ENCODE data around the gene DHX34. TPM values are rescaled to one million over a fixed set of nuclear protein-coding genes. Genes with fewer than 3 reads are reported as not detected.

DHX34 gene
- polyA plus RNA-seq, 1 of the 3 experiments (the other 2 are of a cell fraction), result 16.4 TPM

DNA sequence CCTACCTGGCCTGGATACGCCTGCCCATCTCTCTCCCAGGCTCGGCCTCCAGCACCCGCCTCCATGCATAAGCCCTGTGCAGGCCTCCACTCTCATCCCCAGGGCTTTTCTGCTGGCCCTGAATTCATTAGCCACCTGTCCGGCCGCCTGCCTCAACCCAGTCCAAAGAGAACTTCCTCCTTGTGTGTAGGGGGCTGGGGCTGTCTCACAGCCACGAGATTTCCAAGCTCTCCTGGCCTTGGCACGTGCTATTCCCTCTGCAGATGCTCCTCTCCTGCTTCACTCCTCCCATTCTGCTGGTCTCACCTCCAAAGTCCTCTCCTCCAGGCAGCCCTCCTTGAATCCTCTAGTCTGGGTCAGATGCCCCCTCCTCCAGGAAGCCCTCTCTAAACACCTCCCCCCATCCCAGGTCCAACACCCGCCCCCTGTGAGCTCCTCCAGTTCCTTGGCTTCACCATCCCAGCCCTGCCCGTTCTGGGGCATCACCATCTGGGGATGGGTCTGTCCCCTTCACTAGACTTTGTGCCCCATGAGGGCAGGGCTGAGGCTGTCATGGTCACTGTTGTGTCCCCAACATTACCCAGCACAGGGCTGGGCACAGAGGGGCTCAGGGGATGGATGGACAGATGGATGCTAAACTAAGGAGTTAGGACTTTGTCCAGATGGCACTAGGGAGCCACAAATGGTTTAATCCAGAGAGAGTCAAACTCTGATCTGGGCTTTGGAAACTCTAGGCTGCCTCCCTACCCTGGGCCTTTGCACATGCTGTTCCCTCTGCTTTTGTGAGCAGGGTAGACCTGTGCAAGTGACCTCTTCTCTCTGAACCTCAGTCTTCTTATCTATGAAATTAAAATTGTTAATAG, 55.5 kb downstream of the DHX34 start:
- DNase-seq, result no peak
- POLR2A ChIA-PET, result no interaction called here
- CTCF ChIA-PET, result interaction anchor here (0.8 to 2.1 kb wide), 2 partner anchors 13 to 55 kb away, joined by 3 to 8 read pairs; partner anchors contain the start of gene DHX34
- Histone ChIP-seq H3K4me3 (ENCODE audit: low read depth in 2 of 2, low read length in 1 of 2) (no peak overlapping the region), H3K9me2 (no peaks in the 10 kb centered on the region), H2AFZ (ENCODE audit: low read depth) (no peak overlapping the region), H3K27ac (ENCODE audit: low read depth in 2 of 2, low read length in 1 of 2) (no peak overlapping the region), H3K9me3 (no peaks in the 10 kb centered on the region), H3F3A (replicated peaks; ENCODE audit: insufficient read depth) (no peaks in the 10 kb centered on the region), H4K20me1 (ENCODE audit: insufficient read depth) (0 out of 2 replicates have a peak, but pooled peaks cover 4% of the 10 kb centered on the region), H3K4me1 (ENCODE audit: control insufficient read depth in 1 of 2, insufficient read depth in 2 of 2, low read depth in 1 of 2, low read length in 1 of 2) (no peaks in the 10 kb centered on the region), H3K9ac (no peak overlapping the region), H3K27me3 (ENCODE audit: insufficient read depth) (no peaks in the 10 kb centered on the region), H3K4me2 (no peak overlapping the region), H3K36me3 (replicated peaks in 1 of 2; ENCODE audit: control insufficient read depth in 1 of 2, insufficient read depth in 2 of 2, low read length in 1 of 2) (peaks cover 7 to 15% of the 10 kb centered on the region in 2 experiments), H3K79me2 (ENCODE audit: insufficient read depth) (no peaks in the 10 kb centered on the region)
- WGBS (ENCODE audit: low lambda C conversion rate), result 89% methylated on average over 9 of the region's 9 CpGs
- no peak for TF ChIP-seq CHD2 (IDR thresholded peaks at IDR 0.05; ENCODE audit: low read length, partially characterized antibody)
- no peak for TF ChIP-seq GATA2 (CRISPR knock-in tag; IDR thresholded peaks at IDR 0.05)
- TF ChIP-seq FOXJ3 (CRISPR knock-in tag; IDR thresholded peaks at IDR 0.05), result no peak
- TF ChIP-seq TCF12 (IDR thresholded peaks at IDR 0.05), result no peak
- no peak for TF ChIP-seq ELF1 (IDR thresholded peaks at IDR 0.05)
- no peak for TF ChIP-seq NFIC (IDR thresholded peaks at IDR 0.05; ENCODE audit: borderline replicate concordance)
- no peak for TF ChIP-seq MEF2A (IDR thresholded peaks at IDR 0.05; ENCODE audit: borderline replicate concordance, low read depth)
- no peak for TF ChIP-seq CTCF (IDR thresholded peaks at IDR 0.05)
- no peak for TF ChIP-seq SMC3 (IDR thresholded peaks at IDR 0.05; ENCODE audit: low read depth, low read length)

DNA sequence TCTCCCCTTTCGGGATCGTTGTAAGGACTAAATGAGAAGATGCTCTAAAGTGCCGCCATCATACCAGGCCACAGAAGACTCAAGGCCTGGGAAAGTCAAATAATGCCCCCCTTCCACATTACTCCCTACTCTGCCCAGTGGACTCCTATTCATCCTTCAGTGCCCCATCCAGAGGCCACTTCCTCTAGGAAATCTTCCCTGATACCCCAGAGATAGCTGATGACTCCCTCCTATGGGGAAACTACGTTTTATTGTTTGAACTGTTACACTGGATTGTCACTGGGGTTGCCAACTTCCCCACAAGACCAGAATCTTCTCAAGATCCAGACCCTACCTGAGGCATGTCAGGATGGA, 56.1 kb downstream of the DHX34 start:
- ChIA-PET POLR2A (no interaction called here), CTCF (interaction anchor here (2.1 kb wide), 1 partner anchor 14 kb away, joined by 8 read pairs; no protein-coding TSS in a partner anchor)
- Histone ChIP-seq H3K27ac (ENCODE audit: low read depth in 2 of 2, low read length in 1 of 2) (no peak overlapping the region), H3K9me2 (no peaks in the 10 kb centered on the region), H3K9ac (no peak overlapping the region), H3K4me1 (ENCODE audit: control insufficient read depth in 1 of 2, insufficient read depth in 2 of 2, low read depth in 1 of 2, low read length in 1 of 2) (no peaks in the 10 kb centered on the region), H3K9me3 (no peaks in the 10 kb centered on the region), H3K36me3 (replicated peaks in 1 of 2; ENCODE audit: control insufficient read depth in 1 of 2, insufficient read depth in 2 of 2, low read length in 1 of 2) (peaks cover 7 to 15% of the 10 kb centered on the region in 2 experiments), H3K79me2 (ENCODE audit: insufficient read depth) (no peaks in the 10 kb centered on the region), H3K4me3 (ENCODE audit: low read depth in 2 of 2, low read length in 1 of 2) (no peak overlapping the region), H3K4me2 (no peak overlapping the region), H3F3A (replicated peaks; ENCODE audit: insufficient read depth) (no peaks in the 10 kb centered on the region), H3K27me3 (ENCODE audit: insufficient read depth) (no peaks in the 10 kb centered on the region), H2AFZ (ENCODE audit: low read depth) (no peak overlapping the region), H4K20me1 (ENCODE audit: insufficient read depth) (0 out of 2 replicates have a peak, but pooled peaks cover 4% of the 10 kb centered on the region)
- no peak for DNase-seq
- WGBS (ENCODE audit: low lambda C conversion rate), result 94% methylated on average over 4 of the region's 4 CpGs
- TF ChIP-seq USF1 (IDR thresholded peaks at IDR 0.05; ENCODE audit: borderline replicate concordance, low read depth) (no peak), MEF2A (IDR thresholded peaks at IDR 0.05; ENCODE audit: borderline replicate concordance, low read depth) (no peak), TAF1 (IDR thresholded peaks at IDR 0.05; ENCODE audit: borderline replicate concordance, low read depth, low read length) (no peak), POLR2AphosphoS5 (IDR thresholded peaks at IDR 0.05; ENCODE audit: low read depth, low read length) (no peak), TCF12 (IDR thresholded peaks at IDR 0.05) (no peak), ZBTB33 (IDR thresholded peaks at IDR 0.05; ENCODE audit: borderline replicate concordance, low read depth) (no peak), USF2 (IDR thresholded peaks at IDR 0.05; ENCODE audit: borderline replicate concordance, low read depth, low read length) (no peak), FOSL2 (IDR thresholded peaks at IDR 0.05; ENCODE audit: borderline replicate concordance, low read depth) (no peak), CTCF (IDR thresholded peaks at IDR 0.05) (no peak), NRF1 (IDR thresholded peaks at IDR 0.05; ENCODE audit: low read depth, low read length) (no peak)
- TF ChIP-seq, protein P1, sequence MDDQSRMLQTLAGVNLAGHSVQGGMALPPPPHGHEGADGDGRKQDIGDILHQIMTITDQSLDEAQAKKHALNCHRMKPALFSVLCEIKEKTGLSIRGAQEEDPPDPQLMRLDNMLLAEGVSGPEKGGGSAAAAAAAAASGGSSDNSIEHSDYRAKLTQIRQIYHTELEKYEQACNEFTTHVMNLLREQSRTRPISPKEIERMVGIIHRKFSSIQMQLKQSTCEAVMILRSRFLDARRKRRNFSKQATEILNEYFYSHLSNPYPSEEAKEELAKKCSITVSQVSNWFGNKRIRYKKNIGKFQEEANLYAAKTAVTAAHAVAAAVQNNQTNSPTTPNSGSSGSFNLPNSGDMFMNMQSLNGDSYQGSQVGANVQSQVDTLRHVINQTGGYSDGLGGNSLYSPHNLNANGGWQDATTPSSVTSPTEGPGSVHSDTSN (IDR thresholded peaks at IDR 0.05), result no peak
